Suprapubic skin (tissue), 4 donors: ENCODE results near the gene ZNF226. TPM values are rescaled to one million over a fixed set of nuclear protein-coding genes. Genes with fewer than 3 reads are reported as not detected.
"Not testable (repeated sequence)": the region's sequence is repeated elsewhere in the genome, so short reads cannot be mapped to it uniquely, and the experiment has no call there.

Experiments
- DNase-seq, 2 donors: peaks; one replicate each; pipeline ENCODE4 v3.0.0-alpha.2; 2019; ENCODE audit warnings: low spot score in 2 of 2
- H3K27ac ChIP-seq: fragments of 200-600 bp; sonication (generic); one replicate; pipeline ENCODE4 v1.5.1; 2019
- H3K27me3 ChIP-seq: fragments of 200-600 bp; sonication (generic); one replicate; pipeline ENCODE4 v1.5.1; 2019
- H3K36me3 ChIP-seq: fragments of 200-600 bp; sonication (generic); one replicate; pipeline ENCODE4 v1.5.1; 2019
- H3K4me1 ChIP-seq: fragments of 200-600 bp; sonication (generic); one replicate; pipeline ENCODE4 v1.5.1; 2019
- H3K4me3 ChIP-seq: fragments of 200-600 bp; sonication (generic); one replicate; pipeline ENCODE4 v1.5.1; 2019; ENCODE audit warnings: mild to moderate bottlenecking
- H3K9me3 ChIP-seq: fragments of 200-600 bp; sonication (generic); one replicate; pipeline ENCODE4 v1.5.1; 2019
- CTCF ChIP-seq, 2 donors: fragments of 200-600 bp in 1 of 2; fragments of 450-650 bp in 1 of 2; sonication (generic) in 1 of 2; IDR thresholded peaks; one replicate each; pipeline ENCODE4 v1.5.1; 2016 to 2019; ENCODE audit warnings: antibody characterized with exemption in 2 of 2, mild to moderate bottlenecking in 1 of 2, moderate library complexity in 1 of 2
- EP300 ChIP-seq: sonication (generic); formaldehyde crosslinking; IDR thresholded peaks from one replicate; pipeline ENCODE4 v1.6.1; 2017; ENCODE audit warnings: antibody characterized with exemption
- POLR2A ChIP-seq, 2 donors: fragments of 450-650 bp; IDR thresholded peaks; one replicate each; pipeline ENCODE4 v1.6.1; 2017; ENCODE audit warnings: antibody characterized with exemption in 2 of 2, mild to moderate bottlenecking in 2 of 2, moderate library complexity in 2 of 2
- POLR2AphosphoS5 ChIP-seq, 3 donors: sonication (generic); formaldehyde crosslinking; IDR thresholded peaks; one replicate each; pipeline ENCODE4 v1.6.1; 2017; ENCODE audit warnings: antibody characterized with exemption in 3 of 3
- WGBS: methylation state at CpG from one replicate; pipeline ENCODE4 v1.1.5; 2018; 5-methylcytosine and 5-hydroxymethylcytosine counted together
- total RNA-seq, 4 donors: library from RNA; depleted of rRNA; stranded (reverse); fragments of >200 nt; gene quantifications; one replicate each; pipeline ENCODE4 v1.1.0, GENCODE V29; 2016

The ZNF226 gene
- total RNA-seq, 4 donors from 2014 or later, result 12.1 to 20.1 (median 13.5) TPM

DNA sequence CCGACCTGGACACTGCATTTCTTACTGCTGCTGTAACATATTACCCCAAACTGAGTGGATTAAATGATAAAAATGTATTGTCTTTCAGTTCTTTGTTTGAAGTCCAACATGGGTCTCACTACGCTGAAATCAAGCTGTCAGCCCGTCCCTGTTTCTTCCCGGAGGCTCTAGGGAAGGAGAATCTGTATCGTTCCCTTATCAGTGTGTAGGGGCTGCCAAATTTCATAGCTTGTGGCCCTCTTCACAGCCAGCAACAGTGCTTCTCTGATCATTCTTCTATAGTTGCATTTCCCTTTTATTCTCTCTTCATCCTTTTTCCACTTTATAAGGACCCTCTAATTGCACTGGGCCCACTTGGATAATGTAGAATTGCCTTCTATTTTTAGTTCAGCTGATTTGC lies 13.4 kb upstream of the ZNF226 start:
- 97% methylated on average over 5 of the region's 5 CpGs for WGBS
- no peaks in the 10 kb centered on the region for H3K4me1 ChIP-seq
- peaks cover 39% of the 10 kb centered on the region for H3K9me3 ChIP-seq
- H3K27me3 ChIP-seq, result no peaks in the 10 kb centered on the region
- peaks cover 97% of the 10 kb centered on the region for H3K36me3 ChIP-seq
- TF ChIP-seq POLR2AphosphoS5 (IDR thresholded peaks at IDR 0.05) (no peak), CTCF (IDR thresholded peaks at IDR 0.05) (no peak), POLR2A (IDR thresholded peaks at IDR 0.05) (no peak), EP300 (no peak)
- H3K27ac ChIP-seq, result no peak overlapping the region
- no peak overlapping the region for H3K4me3 ChIP-seq
- DNase-seq, result no peak

DNA sequence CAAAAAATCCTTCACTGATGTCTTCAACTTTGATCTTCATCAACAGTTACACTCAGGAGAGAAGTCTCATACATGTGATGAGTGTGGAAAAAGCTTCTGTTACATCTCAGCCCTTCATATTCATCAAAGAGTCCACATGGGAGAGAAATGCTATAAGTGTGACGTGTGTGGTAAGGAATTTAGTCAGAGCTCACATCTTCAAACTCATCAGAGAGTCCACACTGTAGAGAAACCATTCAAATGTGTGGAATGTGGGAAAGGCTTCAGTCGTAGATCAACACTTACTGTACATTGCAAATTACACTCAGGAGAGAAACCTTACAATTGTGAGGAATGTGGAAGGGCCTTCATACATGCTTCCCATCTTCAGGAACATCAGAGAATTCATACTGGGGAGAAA lies 8.4 kb upstream of the ZNF226 start:
- H3K27me3 ChIP-seq, result no peaks in the 10 kb centered on the region
- 98% methylated on average over 2 of the region's 2 CpGs for WGBS
- H3K36me3 ChIP-seq, result peaks cover 66% of the 10 kb centered on the region
- H3K4me1 ChIP-seq, result no peaks in the 10 kb centered on the region
- H3K27ac ChIP-seq, result no peak overlapping the region
- TF ChIP-seq EP300 (no peak), POLR2A (IDR thresholded peaks at IDR 0.05) (no peak), CTCF (IDR thresholded peaks at IDR 0.05) (no peak), POLR2AphosphoS5 (IDR thresholded peaks at IDR 0.05) (no peak)
- H3K4me3 ChIP-seq, result no peak overlapping the region
- peaks cover 76% of the 10 kb centered on the region for H3K9me3 ChIP-seq
- no peak for DNase-seq

DNA sequence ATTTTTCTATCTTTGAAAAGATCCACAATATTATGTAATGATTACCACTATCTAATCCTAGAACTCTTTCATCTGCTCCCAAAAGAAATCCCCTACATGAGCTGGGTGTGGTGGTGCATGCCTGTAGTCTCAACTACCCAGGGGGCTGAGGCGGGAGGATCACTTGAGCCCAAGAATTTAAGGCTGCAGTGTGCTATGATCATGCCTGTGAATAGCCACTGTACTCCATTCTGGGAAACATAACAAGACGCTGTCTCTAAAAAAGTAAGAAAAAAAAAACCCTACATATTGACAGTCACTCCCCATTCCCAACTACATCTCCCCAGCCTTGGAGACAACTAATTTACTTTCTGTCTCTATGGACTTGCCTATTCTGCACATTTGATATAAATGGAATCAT lies 1.1 kb upstream of the ZNF226 start:
- WGBS, result 89% methylated on average over 2 of the region's 2 CpGs
- H3K9me3 ChIP-seq, result peaks cover 21% of the 10 kb centered on the region
- no peak overlapping the region for H3K27ac ChIP-seq

DNA sequence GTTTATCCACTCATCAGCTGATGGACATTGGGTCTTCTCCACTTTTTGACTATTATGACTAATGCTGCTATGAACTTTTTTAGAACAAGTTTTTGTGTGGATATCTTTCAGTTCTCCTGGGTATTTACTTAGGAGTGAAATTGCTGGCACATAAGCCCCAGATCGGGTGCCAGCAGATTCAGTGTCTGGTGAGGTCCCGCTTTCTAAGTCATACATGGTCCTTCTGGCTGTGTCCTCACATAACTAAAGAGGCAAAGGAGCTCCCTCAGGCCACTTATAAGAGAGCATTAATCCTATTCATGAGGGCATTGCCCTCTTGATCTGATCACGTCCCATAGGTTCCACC lies 600 bp upstream of the ZNF226 start:
- Histone ChIP-seq H3K4me3 (peak overlapping the region; percentile 84), H3K27ac (no peak overlapping the region), H3K9me3 (peaks cover 16% of the 10 kb centered on the region), H3K27me3 (no peaks in the 10 kb centered on the region), H3K36me3 (peaks cover 24% of the 10 kb centered on the region), H3K4me1 (peaks cover 15% of the 10 kb centered on the region)
- TF ChIP-seq POLR2AphosphoS5 (IDR thresholded peaks at IDR 0.05) (no peak), CTCF (IDR thresholded peaks at IDR 0.05) (no peak), EP300 (no peak), POLR2A (IDR thresholded peaks at IDR 0.05) (no peak)
- no peak for DNase-seq
- 70% methylated on average over 3 of the region's 3 CpGs for WGBS

More for the DNA sequence above, 1.1 kb upstream of the ZNF226 start:
- no peak for DNase-seq
- no peak for TF ChIP-seq EP300
- TF ChIP-seq CTCF (IDR thresholded peaks at IDR 0.05), result no peak
- no peak for TF ChIP-seq POLR2AphosphoS5 (IDR thresholded peaks at IDR 0.05)
- TF ChIP-seq POLR2A (IDR thresholded peaks at IDR 0.05), result no peak
- peaks cover 15% of the 10 kb centered on the region for H3K4me1 ChIP-seq
- no peaks in the 10 kb centered on the region for H3K27me3 ChIP-seq
- peaks cover 21% of the 10 kb centered on the region for H3K36me3 ChIP-seq
- no peak overlapping the region for H3K4me3 ChIP-seq

DNA sequence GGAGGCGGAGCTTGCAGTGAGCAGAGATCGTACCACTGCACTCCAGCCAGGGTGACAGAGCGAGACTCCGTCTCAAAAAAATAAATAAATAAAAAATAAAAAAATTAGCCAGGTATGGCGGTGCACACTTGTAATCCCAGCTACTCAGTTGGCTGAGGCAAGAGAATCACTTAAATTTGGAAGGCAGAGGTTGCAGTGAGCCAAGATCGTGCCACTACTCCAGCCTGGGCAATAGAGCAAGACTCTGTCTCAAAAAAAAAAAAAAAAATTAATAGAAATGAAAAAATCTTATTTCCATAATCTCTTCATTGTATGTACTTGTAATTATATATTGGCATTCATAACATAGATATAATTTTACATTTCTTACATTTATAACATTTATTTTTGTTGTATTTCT lies 5.8 kb downstream of the ZNF226 start:
- Histone ChIP-seq H3K9me3 (peaks cover 23% of the 10 kb centered on the region), H3K36me3 (peaks cover 88% of the 10 kb centered on the region)
- 99% methylated on average over 6 of the region's 6 CpGs for WGBS

GRCh38 chr19:44176590-44176989 lies 11.7 kb downstream of the ZNF226 start:
- Histone ChIP-seq H3K27me3 (no peaks in the 10 kb centered on the region), H3K4me1 (no peaks in the 10 kb centered on the region), H3K27ac (no peak overlapping the region), H3K4me3 (no peak overlapping the region), H3K9me3 (peaks cover 53% of the 10 kb centered on the region), H3K36me3 (peaks cover 56% of the 10 kb centered on the region)
- TF ChIP-seq EP300 (no peak), POLR2A (IDR thresholded peaks at IDR 0.05) (no peak), POLR2AphosphoS5 (IDR thresholded peaks at IDR 0.05) (no peak), CTCF (IDR thresholded peaks at IDR 0.05) (no peak)
- DNase-seq, result no peak
- whole genome bisulfite sequencing, result 99% methylated on average over 3 of the region's 3 CpGs

More for the DNA sequence above, 5.8 kb downstream of the ZNF226 start:
- H3K27me3 ChIP-seq, H3K4me3 ChIP-seq, H3K27ac ChIP-seq, H3K4me1 ChIP-seq, DNase-seq: not testable (repeated sequence)
